Keratinocyte (primary cell): ENCODE measurements around the gene SH2B3. TPM values are rescaled to one million over a fixed set of nuclear protein-coding genes. Genes with fewer than 3 reads are reported as not detected.

Source experiments
- DNase-seq: peaks from one replicate; pipeline ENCODE4 v3.0.0-alpha.2; 2011; ENCODE audit warnings: low read depth, missing footprints, low spot score
- FAIRE-seq: peaks from 2 replicates; lab custom pipeline; 2011; peaks lifted over from hg19 to GRCh38; lab: Jason Lieb, UNC
- H2AFZ ChIP-seq: 2 replicates; pipeline ENCODE4 v1.6.0; 2012; ENCODE audit warnings: low read length, control low read depth, inconsistent platforms; ENCODE audit not compliant: control insufficient read depth
- H3K27ac ChIP-seq: 2 replicates; pipeline ENCODE4 v1.5.1; 2011; ENCODE audit warnings: low read length; ENCODE audit not compliant: control insufficient read depth, insufficient read depth
- H3K27me3 ChIP-seq: 3 replicates; pipeline ENCODE4 v1.6.0; 2011; ENCODE audit warnings: low read length; ENCODE audit not compliant: control insufficient read depth, insufficient read depth; ENCODE audit errors: extremely low read depth
- H3K36me3 ChIP-seq, 2 experiments: 2 replicates in 1 of 2; 3 replicates in 1 of 2; pipeline ENCODE4 v1.5.1; 2011; ENCODE audit warnings: low read length in 2 of 2, mild to moderate bottlenecking in 1 of 2; ENCODE audit not compliant: control insufficient read depth in 2 of 2, insufficient read depth in 2 of 2; ENCODE audit errors: extremely low read depth in 1 of 2
- H3K4me1 ChIP-seq: 3 replicates; pipeline ENCODE4 v1.5.1; 2011; ENCODE audit warnings: low read length; ENCODE audit not compliant: control insufficient read depth, insufficient read depth; ENCODE audit errors: extremely low read depth
- H3K4me2 ChIP-seq: 3 replicates; pipeline ENCODE4 v1.6.0; 2011; ENCODE audit warnings: low read depth, low read length; ENCODE audit not compliant: control insufficient read depth, insufficient read depth; ENCODE audit errors: extremely low read depth
- H3K4me3 ChIP-seq, 3 experiments: fragments of 200-600 bp in 1 of 3; sonication (generic) in 1 of 3; 2 replicates in 2 of 3; 3 replicates in 1 of 3; pipeline ENCODE4 v1.5.1; 2011 to 2016; ENCODE audit warnings: low read length in 3 of 3, mild to moderate bottlenecking in 3 of 3, control low read depth in 2 of 3, inconsistent platforms in 1 of 3, low read depth in 1 of 3, mixed read lengths in 1 of 3, mixed run types in 1 of 3, moderate library complexity in 1 of 3; ENCODE audit not compliant: control insufficient read depth in 2 of 3, insufficient read depth in 2 of 3; ENCODE audit errors: extremely low read depth in 1 of 3
- H3K79me2 ChIP-seq: 2 replicates; pipeline ENCODE4 v1.6.0; 2012; ENCODE audit warnings: low read length; ENCODE audit not compliant: control insufficient read depth, insufficient read depth
- H3K9ac ChIP-seq: 3 replicates; pipeline ENCODE4 v1.6.0; 2011; ENCODE audit warnings: low read length; ENCODE audit not compliant: control insufficient read depth, insufficient read depth; ENCODE audit errors: extremely low read depth
- H3K9me1 ChIP-seq: 3 replicates; pipeline ENCODE4 v1.6.0; 2011; ENCODE audit warnings: low read length; ENCODE audit not compliant: control insufficient read depth, insufficient read depth; ENCODE audit errors: extremely low read depth
- H3K9me3 ChIP-seq: 2 replicates; pipeline ENCODE4 v1.5.1; 2012; ENCODE audit warnings: low read depth, low read length; ENCODE audit not compliant: control insufficient read depth
- H4K20me1 ChIP-seq: 3 replicates; pipeline ENCODE4 v1.6.0; 2011; ENCODE audit warnings: low read length; ENCODE audit not compliant: control insufficient read depth, insufficient read depth; ENCODE audit errors: extremely low read depth
- EZH2 ChIP-seq: IDR thresholded peaks from one replicate; pipeline ENCODE4 v1.6.1; 2012; ENCODE audit warnings: inconsistent platforms, mild to moderate bottlenecking, low read length, moderate library complexity
- dilution Hi-C: fragments of 300-500 bp; cut with MboI; formaldehyde crosslinking; loops from one replicate; pipeline ENCODE4 v1.7.0; 2020; ENCODE audit warnings: low sequenced_read_pairs; ENCODE audit not compliant: extremely low pct_ligation_motif_present
- polyA plus RNA-seq, 5 experiments: library from polyadenylated mRNA; depleted of rRNA in 3 of 5; stranded (reverse) in 3 of 5; stranded (forward) in 1 of 5; unstranded in 1 of 5; fragments of >200 nt; gene quantifications; 1 replicate in 1 of 5; 2 replicates in 3 of 5; 3 replicates in 1 of 5; pipeline versions ENCODE4 v1.2.1 to v1.2.3, GENCODE V29; 2011 to 2012; ENCODE audit warnings: missing spikeins in 2 of 5, low read depth in 1 of 5, low replicate concordance in 1 of 5
- TF ChIP-seq, protein P1 (sequence below), 3 experiments: IDR thresholded peaks in 1 of 3; conservative IDR thresholded peaks in 1 of 3; optimal IDR thresholded peaks in 1 of 3; 2 replicates in 2 of 3; 3 replicates in 1 of 3; pipeline versions ENCODE3 to v1.5.1; 2011; ENCODE audit warnings: low read length in 3 of 3, mild to moderate bottlenecking in 3 of 3, moderate library complexity in 2 of 3, control low read depth in 1 of 3, inconsistent platforms in 1 of 3; ENCODE audit not compliant: insufficient read depth in 2 of 3; ENCODE audit errors: extremely low read depth in 1 of 3

Gene SH2B3
- polyA plus RNA-seq, 1 donor (not counting 4 experiments of a cell fraction or from before 2014, with no cell fraction given): 7.7 TPM

DNA sequence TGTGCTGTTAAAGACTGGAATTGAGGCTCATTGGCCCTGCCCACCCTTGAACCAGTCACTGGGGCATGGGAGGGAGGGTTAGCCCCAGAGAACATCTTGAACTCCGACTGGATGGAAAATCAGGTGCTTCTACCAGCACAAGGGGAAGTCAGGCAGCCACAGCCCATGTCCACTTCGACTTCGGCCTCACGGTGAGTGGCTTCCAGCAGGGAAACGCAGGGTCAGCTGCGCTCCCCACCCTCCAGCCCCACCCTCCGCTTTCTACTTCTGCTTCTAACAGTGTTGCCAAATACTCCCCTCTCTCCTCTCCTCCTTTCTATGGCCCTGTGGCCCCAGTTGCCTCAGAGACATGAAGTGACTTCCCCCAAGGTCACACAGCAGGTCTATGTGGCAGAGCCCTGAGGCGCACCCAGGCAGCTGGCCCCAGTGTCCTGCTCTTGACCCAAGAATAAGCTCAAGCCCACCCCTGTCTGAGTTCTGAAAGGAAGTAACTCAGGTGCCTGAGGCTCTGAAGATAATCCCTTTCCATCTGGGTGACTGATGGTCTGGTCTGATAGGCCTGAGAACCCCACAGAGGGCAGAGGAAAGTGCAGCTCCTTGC is 11.9 kb upstream of the SH2B3 start:
- H3K9ac ChIP-seq: no peak overlapping the region
- H3K4me2 ChIP-seq: no peak overlapping the region
- H3K4me1 ChIP-seq: peaks cover 16% of the 10 kb centered on the region
- dilution Hi-C loops: no loop called here
- FAIRE-seq (no peak), DNase-seq (no peak)
- H3K4me3 ChIP-seq: no peak overlapping the region
- H2AFZ ChIP-seq: no peak overlapping the region
- H3K27me3 ChIP-seq: no peaks in the 10 kb centered on the region
- H3K27ac ChIP-seq: no peak overlapping the region
- H3K79me2 ChIP-seq: no peaks in the 10 kb centered on the region
- H3K9me1 ChIP-seq: no peaks in the 10 kb centered on the region
- H4K20me1 ChIP-seq: no peaks in the 10 kb centered on the region
- TF ChIP-seq, protein P1, sequence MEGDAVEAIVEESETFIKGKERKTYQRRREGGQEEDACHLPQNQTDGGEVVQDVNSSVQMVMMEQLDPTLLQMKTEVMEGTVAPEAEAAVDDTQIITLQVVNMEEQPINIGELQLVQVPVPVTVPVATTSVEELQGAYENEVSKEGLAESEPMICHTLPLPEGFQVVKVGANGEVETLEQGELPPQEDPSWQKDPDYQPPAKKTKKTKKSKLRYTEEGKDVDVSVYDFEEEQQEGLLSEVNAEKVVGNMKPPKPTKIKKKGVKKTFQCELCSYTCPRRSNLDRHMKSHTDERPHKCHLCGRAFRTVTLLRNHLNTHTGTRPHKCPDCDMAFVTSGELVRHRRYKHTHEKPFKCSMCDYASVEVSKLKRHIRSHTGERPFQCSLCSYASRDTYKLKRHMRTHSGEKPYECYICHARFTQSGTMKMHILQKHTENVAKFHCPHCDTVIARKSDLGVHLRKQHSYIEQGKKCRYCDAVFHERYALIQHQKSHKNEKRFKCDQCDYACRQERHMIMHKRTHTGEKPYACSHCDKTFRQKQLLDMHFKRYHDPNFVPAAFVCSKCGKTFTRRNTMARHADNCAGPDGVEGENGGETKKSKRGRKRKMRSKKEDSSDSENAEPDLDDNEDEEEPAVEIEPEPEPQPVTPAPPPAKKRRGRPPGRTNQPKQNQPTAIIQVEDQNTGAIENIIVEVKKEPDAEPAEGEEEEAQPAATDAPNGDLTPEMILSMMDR (optimal IDR thresholded peaks at IDR 0.05 in 1 of 3, IDR thresholded peaks at IDR 0.05 in 1 of 3, conservative IDR thresholded peaks at IDR 0.05 in 1 of 3; ENCODE audit: extremely low read depth in 1 of 3, insufficient read depth in 2 of 3, low read length in 3 of 3): no peak
- TF ChIP-seq EZH2: no peak
- H3K36me3 ChIP-seq: no peaks in the 10 kb centered on the region
- no peaks in the 10 kb centered on the region for H3K9me3 ChIP-seq

DNA sequence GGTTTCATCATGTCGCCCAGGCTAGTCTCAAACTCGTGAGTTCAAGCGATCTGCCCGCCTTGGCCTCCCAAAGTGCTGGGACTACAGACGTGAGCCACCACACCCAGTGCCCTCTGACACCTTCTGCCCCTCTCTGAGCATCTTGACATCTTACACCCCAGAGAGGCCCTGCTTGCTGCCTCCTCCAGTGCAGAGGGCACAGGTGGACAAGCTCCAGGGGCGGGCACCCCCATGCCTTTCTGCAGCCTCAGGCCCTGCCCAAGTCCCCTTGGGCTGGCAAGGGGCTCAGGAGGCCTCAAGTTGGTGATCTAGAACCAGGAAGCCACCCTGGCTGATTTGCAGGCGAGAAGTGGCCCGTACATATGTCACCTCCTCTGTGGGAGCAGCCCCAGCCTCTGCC is 11.2 kb upstream of the SH2B3 start:
- dilution Hi-C loops: no loop called here
- peaks cover 21% of the 10 kb centered on the region for H3K4me1 ChIP-seq
- H3K4me2 ChIP-seq: no peak overlapping the region
- TF ChIP-seq EZH2: no peak
- TF ChIP-seq, protein P1 (optimal IDR thresholded peaks at IDR 0.05 in 1 of 3, IDR thresholded peaks at IDR 0.05 in 1 of 3, conservative IDR thresholded peaks at IDR 0.05 in 1 of 3; ENCODE audit: extremely low read depth in 1 of 3, insufficient read depth in 2 of 3, low read length in 3 of 3): no peak
- H4K20me1 ChIP-seq: no peaks in the 10 kb centered on the region
- H3K4me3 ChIP-seq: no peak overlapping the region
- no peak overlapping the region for H3K27ac ChIP-seq
- no peak overlapping the region for H2AFZ ChIP-seq
- no peak for FAIRE-seq
- no peak for DNase-seq
- H3K79me2 ChIP-seq: no peaks in the 10 kb centered on the region
- H3K9me3 ChIP-seq: no peaks in the 10 kb centered on the region
- no peak overlapping the region for H3K9ac ChIP-seq
- no peaks in the 10 kb centered on the region for H3K9me1 ChIP-seq
- no peaks in the 10 kb centered on the region for H3K36me3 ChIP-seq
- H3K27me3 ChIP-seq: no peaks in the 10 kb centered on the region
